Measurements from ENCODE around the gene GPR135. TPM values are rescaled to one million over a fixed set of nuclear protein-coding genes. Genes with fewer than 3 reads are reported as not detected.

The GPR135 gene
- total RNA-seq, 2 experiments from 2014 or later: 0.64 to 0.67 TPM

DNA sequence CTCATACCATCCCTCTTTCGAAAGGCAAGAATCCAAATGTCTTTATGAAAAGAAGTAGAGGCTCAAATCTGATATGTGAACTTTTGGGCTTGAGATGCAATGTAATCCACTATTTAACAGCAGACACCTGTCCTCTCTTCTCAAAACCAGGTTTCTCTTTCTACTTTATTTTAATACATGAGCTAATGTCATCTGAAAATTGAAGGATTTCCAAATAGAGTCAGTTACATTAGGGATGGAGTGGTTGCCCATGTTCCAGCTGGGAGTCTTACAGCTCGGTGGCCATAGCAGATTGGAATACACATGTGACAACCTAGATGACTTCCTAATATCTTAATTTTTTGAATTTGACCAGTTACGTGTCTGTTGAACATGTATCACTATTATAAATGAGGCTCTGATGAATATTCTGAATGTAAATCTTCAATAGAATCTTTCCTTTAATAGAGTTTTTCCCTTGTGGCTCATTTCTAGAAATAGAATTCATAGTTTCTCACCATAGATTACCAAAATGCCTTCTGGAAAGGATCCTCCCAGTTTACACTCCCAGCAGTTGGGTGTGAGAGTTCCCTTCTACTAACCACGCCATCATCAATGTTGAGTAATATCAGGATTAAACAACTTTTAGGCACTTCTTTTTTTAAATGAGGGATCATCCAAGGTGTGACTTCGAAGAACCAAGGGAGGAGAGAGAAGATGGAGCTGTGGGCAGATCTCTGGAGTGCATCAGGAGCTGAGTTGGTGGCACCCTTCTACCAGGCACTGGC is 49.2 kb downstream of the GPR135 start:
- CTCF ChIA-PET: no interaction called here
- intact Hi-C loops (cut with micrococcal nuclease): no loop called here

More for the DNA sequence above, 49.2 kb downstream of the GPR135 start:
- Mint-ChIP-seq H3K27me3 (ENCODE audit: low read depth) (no peaks in the 10 kb centered on the region), H3K4me1 (ENCODE audit: low read depth) (no peaks in the 10 kb centered on the region), H3K36me3 (ENCODE audit: low read depth) (no peaks in the 10 kb centered on the region), H3K27ac (no peak overlapping the region), H3K9me3 (no peaks in the 10 kb centered on the region), H3K4me3 (no peak overlapping the region)
- no peak for DNase-seq

Other genes with a start within 250 kb of the GPR135 start
- gene L3HYPDH, start 19.0 kb upstream of the GPR135 start, total RNA-seq: 1 to 10 TPM; 7.0 to 7.6 TPM
- gene JKAMP, start 19.1 kb upstream of the GPR135 start, total RNA-seq: 10 to 100 TPM; 15.2 to 15.6 TPM
- gene CCDC175, start 111.4 kb upstream of the GPR135 start, total RNA-seq: not detected

Measured in activated naive CD4-positive, alpha-beta T cell treated with anti-CD3 and anti-CD28 coated beads for 36 hours (primary cell).